Transverse colon (tissue), 4 donors: ENCODE measurements around the gene AP1S2. TPM values are rescaled to one million over a fixed set of nuclear protein-coding genes. Genes with fewer than 3 reads are reported as not detected.

Experiments used
- DNase-seq: peaks from one replicate; pipeline ENCODE4 v3.0.0-alpha.2; 2019
- H3K27ac ChIP-seq, 4 donors: fragments of 200-600 bp; sonication (generic); 2 replicates each; pipeline ENCODE4 v1.5.1; 2016 to 2018; ENCODE audit warnings: inconsistent platforms in 4 of 4
- H3K27me3 ChIP-seq: fragments of 200-600 bp; sonication (generic); 2 replicates; pipeline ENCODE4 v1.5.1; 2017; ENCODE audit warnings: inconsistent platforms
- H3K36me3 ChIP-seq, 4 donors: fragments of 200-600 bp; sonication (generic); 2 replicates each; pipeline ENCODE4 v1.5.1; 2017 to 2019; ENCODE audit warnings: inconsistent platforms in 4 of 4
- H3K4me1 ChIP-seq, 4 donors: fragments of 200-600 bp; sonication (generic); 2 replicates each; pipeline ENCODE4 v1.5.1; 2017 to 2020; ENCODE audit warnings: inconsistent platforms in 4 of 4
- H3K4me3 ChIP-seq, 4 donors: fragments of 200-600 bp; sonication (generic); 1 replicate in 1 of 4; 2 replicates in 3 of 4; pipeline versions ENCODE4 v1.5.1 to v1.6.1; 2017 to 2019; ENCODE audit warnings: inconsistent platforms in 4 of 4
- H3K9me3 ChIP-seq, 2 donors: fragments of 200-600 bp; sonication (generic); 2 replicates each; pipeline ENCODE4 v1.5.1; 2017 to 2019; ENCODE audit warnings: inconsistent platforms in 2 of 2
- EP300 ChIP-seq: sonication (generic); formaldehyde crosslinking; IDR thresholded peaks from one replicate; pipeline ENCODE4 v1.6.1; 2017; ENCODE audit warnings: antibody characterized with exemption, low read depth
- POLR2A ChIP-seq: fragments of 450-650 bp; IDR thresholded peaks from one replicate; pipeline ENCODE4 v1.6.1; 2016; ENCODE audit warnings: antibody characterized with exemption, mild to moderate bottlenecking, moderate library complexity
- POLR2AphosphoS5 ChIP-seq, 3 donors: sonication (generic); formaldehyde crosslinking; IDR thresholded peaks; one replicate each; pipeline ENCODE4 v1.6.1; 2016; ENCODE audit warnings: antibody characterized with exemption in 3 of 3
- WGBS, 2 donors: methylation state at CpG; one replicate each; pipeline ENCODE4 v1.1.5; 2018; ENCODE audit warnings: low coverage in 1 of 2; 5-methylcytosine and 5-hydroxymethylcytosine counted together
- in situ Hi-C, 4 donors: fragments of 200-750 bp; cut with MboI; loops; one replicate each; pipeline versions ENCODE4 v1.15.0 to v1.15.1; 2017; ENCODE audit warnings: low sequenced_read_pairs in 3 of 4, low pct_ligation_motif_present in 1 of 4, low pct_unique_long_range_greater_than_20kb in 1 of 4
- intact Hi-C: fragments of 100-400 bp; cut with DNase I; formaldehyde crosslinking; loops from one replicate; pipeline ENCODE4 v1.15.1; 2023; ENCODE audit warnings: low total_unique reads
- total RNA-seq, 4 donors: library from RNA; depleted of rRNA; stranded (reverse); fragments of >200 nt; gene quantifications; one replicate each; pipeline ENCODE4 v1.1.0, GENCODE V29; 2016
- TF ChIP-seq, protein P1 (sequence below), 5 experiments: fragments of 200-600 bp in 3 of 5; fragments of 450-650 bp in 2 of 5; sonication (generic) in 3 of 5; IDR thresholded peaks; 1 replicate in 2 of 5; 2 replicates in 3 of 5; pipeline ENCODE4 v1.5.1; 2016 to 2017; ENCODE audit warnings: antibody characterized with exemption in 5 of 5, inconsistent platforms in 3 of 5, mild to moderate bottlenecking in 2 of 5, moderate library complexity in 1 of 5

AP1S2 gene
- total RNA-seq, 4 donors from 2014 or later: 26.2 to 27.6 (median 26.7) TPM

- in situ Hi-C loops: loop anchor here in 1 of 4 donors (25.0 kb wide), 1 partner anchor 625 kb away; no protein-coding TSS in a partner anchor
- H3K9me3 ChIP-seq: no peaks in the 10 kb centered on the region
- H3K36me3 ChIP-seq: no peaks in the 10 kb centered on the region
- 90 to 94% methylated on average over 2 to 8 of the region's 8 CpGs for WGBS, 2 donors
- DNase-seq: no peak
- no peak overlapping the region for H3K27ac ChIP-seq
- H3K4me3 ChIP-seq: no peak overlapping the region
- TF ChIP-seq POLR2AphosphoS5 (IDR thresholded peaks at IDR 0.05): no peak
- TF ChIP-seq EP300: no peak
- TF ChIP-seq, protein P1, sequence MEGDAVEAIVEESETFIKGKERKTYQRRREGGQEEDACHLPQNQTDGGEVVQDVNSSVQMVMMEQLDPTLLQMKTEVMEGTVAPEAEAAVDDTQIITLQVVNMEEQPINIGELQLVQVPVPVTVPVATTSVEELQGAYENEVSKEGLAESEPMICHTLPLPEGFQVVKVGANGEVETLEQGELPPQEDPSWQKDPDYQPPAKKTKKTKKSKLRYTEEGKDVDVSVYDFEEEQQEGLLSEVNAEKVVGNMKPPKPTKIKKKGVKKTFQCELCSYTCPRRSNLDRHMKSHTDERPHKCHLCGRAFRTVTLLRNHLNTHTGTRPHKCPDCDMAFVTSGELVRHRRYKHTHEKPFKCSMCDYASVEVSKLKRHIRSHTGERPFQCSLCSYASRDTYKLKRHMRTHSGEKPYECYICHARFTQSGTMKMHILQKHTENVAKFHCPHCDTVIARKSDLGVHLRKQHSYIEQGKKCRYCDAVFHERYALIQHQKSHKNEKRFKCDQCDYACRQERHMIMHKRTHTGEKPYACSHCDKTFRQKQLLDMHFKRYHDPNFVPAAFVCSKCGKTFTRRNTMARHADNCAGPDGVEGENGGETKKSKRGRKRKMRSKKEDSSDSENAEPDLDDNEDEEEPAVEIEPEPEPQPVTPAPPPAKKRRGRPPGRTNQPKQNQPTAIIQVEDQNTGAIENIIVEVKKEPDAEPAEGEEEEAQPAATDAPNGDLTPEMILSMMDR (IDR thresholded peaks at IDR 0.05): no peak
- no peak for TF ChIP-seq POLR2A
- no peaks in the 10 kb centered on the region for H3K27me3 ChIP-seq
- H3K4me1 ChIP-seq: no peaks in the 10 kb centered on the region
- intact Hi-C loops: no loop called here
Measured at GRCh38 chrX:15812192-15812938, 42.2 kb downstream of the AP1S2 start.

DNA sequence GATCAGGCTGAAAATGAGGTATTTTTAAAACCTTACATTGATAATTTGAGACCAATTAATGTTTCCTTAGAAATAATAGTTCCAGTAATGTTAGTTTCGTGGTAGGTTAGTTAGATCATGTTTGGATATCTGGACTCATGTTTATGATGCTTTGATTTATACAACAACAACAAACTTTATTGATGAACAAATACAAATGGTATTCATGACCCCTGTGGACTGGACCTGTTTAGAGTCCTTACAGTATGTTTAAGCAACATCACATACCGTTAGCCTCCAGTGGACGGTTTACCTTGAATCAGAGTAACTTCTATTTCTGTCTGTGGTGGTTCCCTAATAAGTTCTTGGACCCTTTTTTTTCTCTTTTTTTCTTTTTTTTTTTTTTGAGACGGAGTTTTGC lies 46.4 kb downstream of the AP1S2 start:
- intact Hi-C loops (no loop called here), in situ Hi-C loops (loop anchor here in 1 of 4 donors (25.0 kb wide), 1 partner anchor 629 kb away; no protein-coding TSS in a partner anchor)
- Histone ChIP-seq H3K27ac (no peak overlapping the region), H3K27me3 (no peaks in the 10 kb centered on the region), H3K4me1 (no peaks in the 10 kb centered on the region), H3K36me3 (no peaks in the 10 kb centered on the region), H3K9me3 (no peaks in the 10 kb centered on the region), H3K4me3 (no peak overlapping the region)
- TF ChIP-seq POLR2A: no peak
- TF ChIP-seq EP300: no peak
- TF ChIP-seq, protein P1 (IDR thresholded peaks at IDR 0.05): no peak
- TF ChIP-seq POLR2AphosphoS5 (IDR thresholded peaks at IDR 0.05): no peak
- no peak for DNase-seq
- 98 to 100% methylated on average over 3 to 4 of the region's 4 CpGs for WGBS, 2 donors

- no peak for DNase-seq
Measured at GRCh38 chrX:15804563-15804962, 50.0 kb downstream of the AP1S2 start.

DNA sequence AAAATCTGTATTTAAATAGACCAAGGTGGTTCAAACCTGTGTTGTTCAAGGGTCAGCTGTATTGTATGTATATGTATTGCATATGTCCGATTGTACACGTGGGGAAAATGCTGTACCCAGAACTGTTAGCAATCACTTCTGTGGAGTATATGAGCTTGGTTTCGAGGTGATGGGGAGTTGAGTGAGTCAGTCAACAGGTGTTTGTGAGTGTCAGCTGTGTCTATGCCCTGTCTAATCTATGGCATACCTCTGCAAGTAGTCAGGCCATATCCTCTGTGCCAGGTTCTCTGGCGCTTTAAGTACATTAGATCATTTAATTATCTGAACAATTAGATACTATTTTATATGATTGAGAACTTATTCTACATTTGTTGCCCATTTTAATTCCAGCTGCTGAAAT lies 56.9 kb downstream of the AP1S2 start:
- intact Hi-C loops: no loop called here
- 80 to 96% methylated on average over 1 to 4 of the region's 4 CpGs for WGBS, 2 donors
- H3K36me3 ChIP-seq: no peaks in the 10 kb centered on the region
- H3K9me3 ChIP-seq: no peaks in the 10 kb centered on the region
- no peak overlapping the region for H3K27ac ChIP-seq
- in situ Hi-C loops: loop anchor here in 1 of 4 donors (25.0 kb wide), 1 partner anchor 110 kb away; no protein-coding TSS in a partner anchor
- H3K4me1 ChIP-seq: no peaks in the 10 kb centered on the region
- TF ChIP-seq EP300: no peak
- no peak overlapping the region for H3K4me3 ChIP-seq
- DNase-seq: no peak
- H3K27me3 ChIP-seq: no peaks in the 10 kb centered on the region

More at GRCh38 chrX:15804563-15804962, 50.0 kb downstream of the AP1S2 start:
- in situ Hi-C loops (loop anchor here in 1 of 4 donors (25.0 kb wide), 1 partner anchor 633 kb away; no protein-coding TSS in a partner anchor), intact Hi-C loops (no loop called here)
- H3K27ac ChIP-seq: no peak overlapping the region
- no peaks in the 10 kb centered on the region for H3K9me3 ChIP-seq
- H3K4me1 ChIP-seq: no peaks in the 10 kb centered on the region
- H3K27me3 ChIP-seq: no peaks in the 10 kb centered on the region
- no peaks in the 10 kb centered on the region for H3K36me3 ChIP-seq
- TF ChIP-seq POLR2A: no peak
- TF ChIP-seq, protein P1 (IDR thresholded peaks at IDR 0.05): no peak
- no peak for TF ChIP-seq POLR2AphosphoS5 (IDR thresholded peaks at IDR 0.05)
- TF ChIP-seq EP300: no peak
- H3K4me3 ChIP-seq: no peak overlapping the region
